ENCODE measurements around the gene TRAM2. TPM values are rescaled to one million over a fixed set of nuclear protein-coding genes. Genes with fewer than 3 reads are reported as not detected.

TRAM2 gene
- total RNA-seq, 1 donor = 196 TPM

DNA sequence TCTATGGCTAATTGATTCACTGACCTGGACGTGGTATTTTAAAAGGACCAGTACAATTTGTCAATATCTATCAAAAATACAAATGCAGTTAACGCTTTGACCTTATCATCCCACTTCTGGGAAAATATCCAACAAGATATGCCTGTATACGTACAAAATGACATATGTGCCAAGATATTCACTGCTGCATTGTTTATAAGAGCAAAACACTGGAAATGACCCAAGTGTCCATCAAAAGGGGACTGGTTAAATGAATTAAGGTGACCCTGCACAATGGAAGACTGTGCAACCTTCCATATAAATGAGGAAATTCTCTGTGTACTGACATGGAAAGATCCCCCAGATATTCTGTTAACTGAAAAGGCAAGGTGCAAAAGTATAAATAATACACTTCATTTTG is 13.9 kb downstream of the TRAM2 start:
- DNase-seq (ENCODE audit: low read depth) = no peak
- TF ChIP-seq, protein P1, sequence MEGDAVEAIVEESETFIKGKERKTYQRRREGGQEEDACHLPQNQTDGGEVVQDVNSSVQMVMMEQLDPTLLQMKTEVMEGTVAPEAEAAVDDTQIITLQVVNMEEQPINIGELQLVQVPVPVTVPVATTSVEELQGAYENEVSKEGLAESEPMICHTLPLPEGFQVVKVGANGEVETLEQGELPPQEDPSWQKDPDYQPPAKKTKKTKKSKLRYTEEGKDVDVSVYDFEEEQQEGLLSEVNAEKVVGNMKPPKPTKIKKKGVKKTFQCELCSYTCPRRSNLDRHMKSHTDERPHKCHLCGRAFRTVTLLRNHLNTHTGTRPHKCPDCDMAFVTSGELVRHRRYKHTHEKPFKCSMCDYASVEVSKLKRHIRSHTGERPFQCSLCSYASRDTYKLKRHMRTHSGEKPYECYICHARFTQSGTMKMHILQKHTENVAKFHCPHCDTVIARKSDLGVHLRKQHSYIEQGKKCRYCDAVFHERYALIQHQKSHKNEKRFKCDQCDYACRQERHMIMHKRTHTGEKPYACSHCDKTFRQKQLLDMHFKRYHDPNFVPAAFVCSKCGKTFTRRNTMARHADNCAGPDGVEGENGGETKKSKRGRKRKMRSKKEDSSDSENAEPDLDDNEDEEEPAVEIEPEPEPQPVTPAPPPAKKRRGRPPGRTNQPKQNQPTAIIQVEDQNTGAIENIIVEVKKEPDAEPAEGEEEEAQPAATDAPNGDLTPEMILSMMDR (IDR thresholded peaks at IDR 0.05; ENCODE audit: insufficient read depth, low read depth, low read length) = no peak
- H3K4me3 ChIP-seq (ENCODE audit: low read depth, low read length) = no peak overlapping the region

DNA sequence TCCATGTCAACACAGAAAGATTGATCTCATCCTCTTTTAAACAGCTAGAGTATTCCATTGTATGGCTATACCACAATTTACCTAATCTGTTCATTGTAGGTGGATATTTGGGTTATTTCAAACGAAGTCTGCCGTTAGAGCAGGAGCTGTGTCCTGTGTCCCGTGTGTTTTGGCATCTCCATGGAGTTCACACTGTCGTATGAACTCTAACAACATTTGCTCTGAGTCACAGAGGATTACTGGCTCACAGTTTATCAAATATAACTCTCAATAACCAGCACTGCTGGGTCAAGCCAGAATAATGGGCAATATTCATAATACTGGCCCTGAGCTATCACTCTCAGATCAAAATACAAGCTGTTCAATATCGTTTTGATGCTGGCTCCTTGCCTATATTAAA is 16.4 kb downstream of the TRAM2 start:
- no peak overlapping the region for H3K4me3 ChIP-seq (ENCODE audit: low read depth, low read length)
- DNase-seq (ENCODE audit: low read depth) = no peak
- TF ChIP-seq, protein P1 (IDR thresholded peaks at IDR 0.05; ENCODE audit: insufficient read depth, low read depth, low read length) = no peak

DNA sequence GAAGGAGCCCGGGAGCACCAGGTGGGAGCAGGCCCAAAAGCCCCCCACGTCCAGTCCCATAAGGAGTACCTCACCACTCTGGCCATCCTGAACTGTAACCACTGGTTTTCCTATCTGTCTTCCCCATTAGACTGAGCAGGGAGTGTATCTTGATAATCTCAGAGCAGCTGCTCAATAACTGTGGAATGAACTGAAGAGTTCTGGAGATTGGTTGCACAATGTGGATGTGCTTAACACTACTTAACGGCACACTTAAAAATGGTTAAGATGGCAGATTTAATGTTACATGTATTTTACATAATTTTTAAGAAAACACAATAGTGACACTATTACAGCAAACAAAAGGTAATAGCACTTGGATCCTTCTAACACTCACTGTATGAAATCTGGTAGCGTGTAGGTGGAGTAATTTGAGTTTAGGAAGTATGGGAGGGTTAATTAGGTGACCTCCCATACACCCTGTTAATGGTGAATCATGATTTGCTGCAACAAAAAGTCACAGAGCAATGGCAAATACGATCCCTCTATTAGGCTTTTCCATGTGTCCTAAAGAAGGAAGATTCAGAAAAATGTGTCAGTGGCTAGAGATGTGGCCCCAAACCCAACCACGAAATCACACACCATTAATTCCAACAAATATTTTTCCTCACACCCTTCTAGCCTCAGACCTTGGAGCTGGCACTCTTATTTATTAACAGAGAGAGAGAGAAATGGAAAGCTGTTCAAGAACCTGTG is 18.4 kb downstream of the TRAM2 start:
- TF ChIP-seq, protein P1 (IDR thresholded peaks at IDR 0.05; ENCODE audit: insufficient read depth, low read depth, low read length) = no peak
- DNase-seq (ENCODE audit: low read depth) = peak; percentile 92

DNA sequence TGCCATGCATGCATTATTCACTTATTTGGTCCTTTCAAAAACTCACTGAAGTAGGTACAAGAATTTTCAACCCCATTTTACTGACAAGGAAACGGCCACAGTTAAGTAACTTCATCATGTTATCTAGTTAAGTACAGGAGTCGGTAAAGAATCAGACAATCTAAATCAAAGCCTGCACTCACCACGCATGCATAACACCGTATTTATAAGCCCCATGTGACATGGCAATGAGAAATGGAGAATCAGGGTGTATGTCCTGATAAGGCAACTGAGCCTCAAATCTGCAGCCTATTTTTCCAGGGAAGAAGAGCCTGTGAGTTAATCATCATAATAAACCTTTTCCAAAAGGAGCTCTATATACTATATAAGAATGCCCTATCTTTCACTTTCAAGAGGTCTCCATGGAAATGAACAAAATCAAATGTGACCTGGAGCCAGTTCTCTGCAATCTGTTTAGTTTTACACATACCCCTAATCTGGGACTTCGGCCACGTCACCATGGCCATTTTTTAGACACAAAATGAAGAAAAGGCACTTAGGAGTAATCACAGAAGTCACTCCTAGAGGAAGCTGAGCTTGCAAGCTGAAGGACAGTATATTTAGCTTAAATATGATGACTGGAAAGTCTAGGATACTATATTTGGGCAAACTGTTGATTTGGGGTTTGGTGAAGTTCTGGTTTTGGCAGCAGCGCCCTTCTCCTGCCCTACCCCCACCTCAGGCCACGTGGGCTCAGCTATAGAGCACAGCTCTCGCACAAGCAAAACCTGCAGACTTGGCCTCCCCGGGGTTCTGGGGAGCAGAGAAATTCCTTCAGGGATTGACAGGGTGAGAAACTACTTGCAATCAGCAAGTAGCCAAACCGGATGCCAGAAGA is 19.2 kb downstream of the TRAM2 start:
- TF ChIP-seq, protein P1 (IDR thresholded peaks at IDR 0.05; ENCODE audit: insufficient read depth, low read depth, low read length) = no peak
- DNase-seq (ENCODE audit: low read depth) = peak; percentile 68
- no peak overlapping the region for H3K4me3 ChIP-seq (ENCODE audit: low read depth, low read length)

More for the DNA sequence above, 18.4 kb downstream of the TRAM2 start:
- no peak overlapping the region for H3K4me3 ChIP-seq (ENCODE audit: low read depth, low read length)

DNA sequence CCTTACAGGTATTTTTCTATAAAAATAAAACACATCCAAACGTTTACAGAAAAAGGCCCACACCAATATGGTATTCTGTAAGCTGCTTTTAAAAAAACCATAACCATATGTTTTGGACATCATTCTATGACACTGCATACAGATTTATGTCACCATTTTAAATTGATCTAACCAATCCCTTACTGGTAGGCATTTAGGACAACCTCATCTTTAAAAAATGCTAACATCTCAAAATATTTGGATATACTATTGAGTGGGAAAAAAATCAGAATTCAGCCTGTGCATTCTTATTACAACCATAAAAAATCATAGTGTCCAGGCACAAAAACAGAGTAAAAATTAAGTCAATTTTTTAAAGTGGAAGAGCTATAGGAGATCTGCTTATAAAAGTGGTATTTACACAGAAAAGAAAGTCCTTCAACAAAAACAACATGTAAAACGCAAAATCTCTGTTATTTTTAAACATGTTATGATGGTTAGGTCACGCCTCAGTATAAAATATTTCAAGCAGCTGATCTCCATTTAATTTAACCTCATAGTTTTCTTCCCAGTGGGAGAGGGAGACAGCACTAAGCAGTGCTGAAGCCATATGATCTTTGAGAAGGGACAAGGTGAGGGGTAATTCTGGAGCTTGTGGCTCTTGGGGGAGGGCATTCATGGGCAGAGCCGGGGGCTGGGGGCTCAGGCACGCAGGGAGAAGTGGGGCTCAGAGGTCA is 21.2 kb downstream of the TRAM2 start:
- DNase-seq (ENCODE audit: low read depth) = no peak
- TF ChIP-seq, protein P1 (IDR thresholded peaks at IDR 0.05; ENCODE audit: insufficient read depth, low read depth, low read length) = no peak
- H3K4me3 ChIP-seq (ENCODE audit: low read depth, low read length) = no peak overlapping the region

DNA sequence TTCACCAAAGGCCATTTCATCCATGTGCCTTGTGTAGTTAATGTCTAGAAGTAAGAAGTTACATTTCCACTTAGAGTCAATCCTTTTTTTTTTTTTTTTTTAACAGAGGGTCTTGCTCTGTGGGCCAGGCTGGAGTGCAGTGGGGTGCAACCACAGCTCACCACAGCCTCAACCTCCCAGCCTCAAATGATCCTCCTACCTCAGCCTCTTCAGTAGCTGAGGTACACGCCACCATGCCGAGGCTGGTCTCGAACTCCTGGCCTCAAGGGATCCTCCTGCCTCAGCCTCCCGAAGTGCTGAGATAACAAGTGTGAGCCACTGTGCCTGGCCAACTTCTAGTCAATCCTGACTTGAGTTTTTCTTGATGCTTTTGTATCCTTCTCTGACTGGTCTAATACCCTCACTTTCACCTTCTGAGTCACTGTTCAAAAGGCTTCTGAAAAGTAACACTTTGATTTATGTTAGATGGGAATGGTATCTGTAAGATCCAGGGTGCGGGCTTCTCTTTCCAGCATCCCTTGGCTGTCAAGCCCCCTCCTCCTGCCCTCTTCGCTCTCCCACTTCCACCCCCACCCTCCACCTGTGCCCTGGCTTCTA is 22.1 kb downstream of the TRAM2 start:
- TF ChIP-seq, protein P1 (IDR thresholded peaks at IDR 0.05; ENCODE audit: insufficient read depth, low read depth, low read length) = no peak
- no peak overlapping the region for H3K4me3 ChIP-seq (ENCODE audit: low read depth, low read length)
- DNase-seq (ENCODE audit: low read depth) = no peak

Measured in fibroblast of villous mesenchyme (primary cell).